HG02870 (cell line): ENCODE results near the gene COQ9.

Experiments
- ATAC-seq: cut with Tn5 transposase; IDR thresholded peaks from one replicate; pipeline ENCODE4 v1.9.1; 2021; ENCODE audit warnings: mild to moderate bottlenecking, moderate library complexity; ENCODE audit not compliant: unreplicated experiment

The COQ9 gene

DNA sequence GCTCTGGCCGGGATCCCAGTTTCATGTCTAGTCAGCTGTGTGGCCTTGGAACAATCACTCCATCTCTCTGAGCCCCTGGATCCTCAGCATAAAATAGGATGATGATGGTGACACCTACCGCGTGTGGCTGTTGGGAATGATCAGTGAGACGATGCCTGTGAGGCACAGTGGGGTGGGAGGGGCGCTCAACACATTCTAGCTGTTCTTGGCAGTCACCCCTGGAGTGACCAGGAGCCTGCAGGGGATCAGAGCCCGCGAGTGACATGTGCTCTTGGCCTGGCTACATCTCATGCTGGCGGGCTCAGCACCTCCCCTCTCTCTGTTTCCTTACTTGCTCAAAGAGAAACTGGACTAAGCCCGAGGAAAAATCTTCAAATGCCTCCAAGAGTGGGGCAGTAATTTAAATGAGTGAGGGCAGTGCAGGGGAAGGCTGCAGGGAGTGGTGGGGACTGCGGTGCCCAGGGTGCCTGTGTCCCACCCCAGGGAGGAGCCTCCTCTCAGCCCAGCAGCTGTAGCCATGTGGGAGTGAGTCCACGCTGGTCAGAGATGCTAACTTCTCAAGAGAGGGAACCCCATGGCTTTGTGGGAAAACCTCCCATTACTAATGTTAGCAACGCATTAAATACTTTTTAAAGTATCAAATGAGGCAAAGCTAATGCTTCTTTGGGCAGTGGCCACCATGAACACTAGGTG is 62.1 kb downstream of the COQ9 start:
- ATAC-seq, result no peak

DNA sequence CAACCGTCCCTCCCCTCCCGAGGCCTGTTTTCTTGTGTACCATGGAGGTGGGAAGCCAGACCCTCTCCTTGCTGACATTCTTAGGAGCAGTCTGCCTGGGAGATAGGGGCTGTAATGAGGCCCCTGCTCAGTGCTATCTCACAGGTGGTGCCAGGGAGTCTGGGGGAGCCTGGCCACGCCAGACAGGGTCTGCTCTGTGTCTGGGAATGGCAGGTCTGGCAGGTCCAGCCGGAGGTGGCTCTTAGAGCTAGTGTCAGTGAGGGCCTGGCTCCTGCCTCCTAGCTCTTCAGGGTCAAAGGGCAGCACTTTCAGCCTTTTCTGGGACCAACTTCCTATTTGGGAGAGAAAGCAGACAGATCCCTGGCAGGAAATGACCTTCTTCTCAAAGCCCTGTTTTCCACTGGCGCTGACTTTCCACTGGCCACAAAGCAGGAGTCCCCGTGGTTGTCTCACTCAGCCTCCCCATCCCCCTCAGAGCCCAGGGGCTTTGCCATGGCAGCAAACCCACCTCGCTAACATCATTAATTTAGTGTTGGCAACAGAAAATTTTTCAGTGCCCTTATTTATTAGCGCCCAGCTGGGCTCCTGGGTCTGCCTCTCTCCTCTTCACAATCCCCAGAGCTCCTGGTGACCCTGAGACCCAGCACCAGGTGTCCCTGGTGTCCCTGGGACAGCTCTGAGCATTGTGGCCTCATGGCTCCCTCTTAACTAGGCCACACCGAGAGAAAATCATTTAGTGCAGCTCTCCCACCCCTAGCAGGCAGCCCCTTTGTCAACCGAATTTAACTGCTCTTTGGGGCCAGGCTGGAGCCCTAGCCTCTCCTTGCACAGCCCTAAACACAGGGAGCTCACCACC is 63.0 kb downstream of the COQ9 start:
- ATAC-seq, result no peak
